Testis (tissue), 2 donors: Measurements from ENCODE around the gene CPEB4.

Experiments
- POLR2A ChIP-seq: fragments of 450-650 bp; IDR thresholded peaks from one replicate; pipeline ENCODE4 v1.6.1; 2017; ENCODE audit warnings: antibody characterized with exemption, mild to moderate bottlenecking, moderate library complexity
- TF ChIP-seq, protein P1 (sequence below), 3 experiments: fragments of 450-650 bp in 2 of 3; fragments of 200-600 bp in 1 of 3; sonication (generic) in 1 of 3; IDR thresholded peaks; one replicate each; pipeline ENCODE4 v1.5.1; 2016 to 2019; ENCODE audit warnings: antibody characterized with exemption in 3 of 3, mild to moderate bottlenecking in 2 of 3, moderate library complexity in 1 of 3

- TF ChIP-seq POLR2A: no peak
- TF ChIP-seq, protein P1, sequence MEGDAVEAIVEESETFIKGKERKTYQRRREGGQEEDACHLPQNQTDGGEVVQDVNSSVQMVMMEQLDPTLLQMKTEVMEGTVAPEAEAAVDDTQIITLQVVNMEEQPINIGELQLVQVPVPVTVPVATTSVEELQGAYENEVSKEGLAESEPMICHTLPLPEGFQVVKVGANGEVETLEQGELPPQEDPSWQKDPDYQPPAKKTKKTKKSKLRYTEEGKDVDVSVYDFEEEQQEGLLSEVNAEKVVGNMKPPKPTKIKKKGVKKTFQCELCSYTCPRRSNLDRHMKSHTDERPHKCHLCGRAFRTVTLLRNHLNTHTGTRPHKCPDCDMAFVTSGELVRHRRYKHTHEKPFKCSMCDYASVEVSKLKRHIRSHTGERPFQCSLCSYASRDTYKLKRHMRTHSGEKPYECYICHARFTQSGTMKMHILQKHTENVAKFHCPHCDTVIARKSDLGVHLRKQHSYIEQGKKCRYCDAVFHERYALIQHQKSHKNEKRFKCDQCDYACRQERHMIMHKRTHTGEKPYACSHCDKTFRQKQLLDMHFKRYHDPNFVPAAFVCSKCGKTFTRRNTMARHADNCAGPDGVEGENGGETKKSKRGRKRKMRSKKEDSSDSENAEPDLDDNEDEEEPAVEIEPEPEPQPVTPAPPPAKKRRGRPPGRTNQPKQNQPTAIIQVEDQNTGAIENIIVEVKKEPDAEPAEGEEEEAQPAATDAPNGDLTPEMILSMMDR (IDR thresholded peaks at IDR 0.05): no peak
Measured at GRCh38 chr5:173878224-173878967, 9.8 kb upstream of the CPEB4 start.
